Natural killer cell (primary cell): Measurements from ENCODE around the gene OR8J3. TPM values are rescaled to one million over a fixed set of nuclear protein-coding genes. Genes with fewer than 3 reads are reported as not detected.

Experiments
- ATAC-seq, 3 donors: fragments of 150-1000 bp in 2 of 3; fragments of 200-7000 bp in 1 of 3; cut with Tn5 transposase; 1 replicate in 1 of 3; 2 replicates in 2 of 3; pipeline ENCODE4 v1.10.0; 2021; ENCODE audit warnings: mild to moderate bottlenecking in 2 of 3, moderate library complexity in 2 of 3
- DNase-seq, 2 donors: peaks; one replicate each; pipeline versions ENCODE4 v3.0.0 to v3.0.0-alpha.2; 2013 to 2021; ENCODE audit warnings: mixed read lengths in 1 of 2
- H3K27ac ChIP-seq: one replicate; pipeline ENCODE4 v1.5.1; 2013; ENCODE audit warnings: mild to moderate bottlenecking, low read length
- H3K27me3 ChIP-seq: one replicate; pipeline ENCODE4 v1.6.1; 2013; ENCODE audit warnings: low read length; ENCODE audit not compliant: control insufficient read depth, insufficient read depth
- H3K36me3 ChIP-seq: one replicate; pipeline ENCODE4 v1.6.1; 2013; ENCODE audit warnings: low read length; ENCODE audit not compliant: control insufficient read depth, insufficient read depth
- H3K4me1 ChIP-seq: one replicate; pipeline ENCODE4 v1.6.1; 2013; ENCODE audit warnings: low read length; ENCODE audit not compliant: control insufficient read depth, insufficient read depth
- H3K4me3 ChIP-seq: one replicate; pipeline ENCODE4 v1.5.1; 2013; ENCODE audit warnings: low read length
- H3K9me3 ChIP-seq: one replicate; pipeline ENCODE4 v1.6.1; 2013; ENCODE audit warnings: low read length; ENCODE audit not compliant: control insufficient read depth, insufficient read depth
- H3K27ac Mint-ChIP-seq, 2 donors: one replicate each; pipeline ENCODE4 v1.8.0; 2022; ENCODE audit warnings: mild to moderate bottlenecking in 2 of 2, mixed read lengths in 2 of 2, moderate library complexity in 1 of 2
- H3K27me3 Mint-ChIP-seq, 2 donors: one replicate each; pipeline ENCODE4 v1.8.0; 2022; ENCODE audit warnings: low read depth in 2 of 2, mixed read lengths in 2 of 2
- H3K36me3 Mint-ChIP-seq: one replicate; pipeline ENCODE4 v1.8.0; 2022; ENCODE audit warnings: mixed read lengths
- H3K4me1 Mint-ChIP-seq, 2 donors: one replicate each; pipeline ENCODE4 v1.8.0; 2022; ENCODE audit warnings: mixed read lengths in 2 of 2
- H3K4me3 Mint-ChIP-seq: one replicate; pipeline ENCODE4 v1.8.0; 2022; ENCODE audit warnings: mild to moderate bottlenecking, moderate library complexity, mixed read lengths
- H3K9me3 Mint-ChIP-seq, 2 donors: one replicate each; pipeline ENCODE4 v1.8.0; 2022; ENCODE audit warnings: mixed read lengths in 2 of 2
- CTCF ChIP-seq: fragments of 200-600 bp; IDR thresholded peaks from one replicate; pipeline ENCODE4 v1.8.0; 2022; ENCODE audit warnings: antibody characterized with exemption
- WGBS: methylation state at CpG from one replicate; pipeline ENCODE4 v1.1.7; 2013; ENCODE audit warnings: missing lambda C conversion rate; ENCODE audit not compliant: insufficient coverage; 5-methylcytosine and 5-hydroxymethylcytosine counted together
- intact Hi-C: fragments of 100-400 bp; cut with micrococcal nuclease; formaldehyde crosslinking; loops from one replicate; pipeline ENCODE4 v1.14.2; 2022
- total RNA-seq, 4 donors: library from RNA; stranded (reverse); fragments of 120-200 nt in 1 of 4; gene quantifications; one replicate each; pipeline versions ENCODE4 v1.2.3 to v1.2.4, GENCODE V29; 2013 to 2022

OR8J3 gene
- total RNA-seq, 3 donors from 2014 or later (not counting 1 experiment from before 2014, with no cell fraction given): not detected

GRCh38 chr11:56093008-56093407 is 47.0 kb downstream of the OR8J3 start, which contains the start of gene OR8I2:
Gene OR8I2, plus strand, starts transcription at chr11:56093308. Its CDS starts 0 bp downstream, at chr11:56093308.
- DNase-seq (no peak), ATAC-seq (no peak)
- intact Hi-C loops: no loop called here
- H3K27me3 Mint-ChIP-seq: no peaks in the 10 kb centered on the region
- H3K4me1 ChIP-seq: no peaks in the 10 kb centered on the region
- H3K4me1 Mint-ChIP-seq: no peaks in the 10 kb centered on the region
- no peak within 1 kb of the TSS for H3K27ac ChIP-seq
- H3K36me3 ChIP-seq: no peaks in the 10 kb centered on the region
- no peaks in the 10 kb centered on the region for H3K9me3 ChIP-seq
- 95% methylated on average over 1 of the region's 3 CpGs for WGBS
- H3K4me3 Mint-ChIP-seq: no peak within 1 kb of the TSS
- H3K36me3 Mint-ChIP-seq: peaks cover 5% of the 10 kb centered on the region
- TF ChIP-seq CTCF: no peak
- peaks cover 13 to 18% of the 10 kb centered on the region in 2 donors for H3K9me3 Mint-ChIP-seq
- no peak within 1 kb of the TSS for H3K4me3 ChIP-seq
- no peak within 1 kb of the TSS for H3K27ac Mint-ChIP-seq
- H3K27me3 ChIP-seq: no peaks in the 10 kb centered on the region

GRCh38 chr11:56089697-56090096 is 50.3 kb downstream of the OR8J3 start:
- Mint-ChIP-seq H3K4me3 (no peak overlapping the region), H3K9me3 (peaks cover 5 to 10% of the 10 kb centered on the region in 2 donors), H3K4me1 (no peaks in the 10 kb centered on the region)

More at GRCh38 chr11:56089697-56090096, 50.3 kb downstream of the OR8J3 start:
- WGBS: no CpG with 5 or more reads among the region's 3 CpGs
- Histone ChIP-seq H3K27me3 (no peaks in the 10 kb centered on the region), H3K4me3 (no peak overlapping the region), H3K27ac (no peak overlapping the region), H3K36me3 (no peaks in the 10 kb centered on the region), H3K4me1 (no peaks in the 10 kb centered on the region), H3K9me3 (no peaks in the 10 kb centered on the region)
- H3K27me3 Mint-ChIP-seq: no peaks in the 10 kb centered on the region
- intact Hi-C loops: no loop called here
- no peak for DNase-seq
- no peak for TF ChIP-seq CTCF
- ATAC-seq: no peak
- peaks cover 7% of the 10 kb centered on the region for H3K36me3 Mint-ChIP-seq
- no peak overlapping the region for H3K27ac Mint-ChIP-seq

Other genes with a start within 250 kb of the OR8J3 start
- gene OR5W2, start 225.6 kb downstream of the OR8J3 start, total RNA-seq: not detected
- gene OR5I1, start 203.8 kb downstream of the OR8J3 start, total RNA-seq: not detected
- not detected for gene OR10AG1, start 170.3 kb downstream of the OR8J3 start, total RNA-seq
- gene OR5F1, start 145.6 kb downstream of the OR8J3 start, total RNA-seq: not detected
- gene OR5AS1, start 112.5 kb downstream of the OR8J3 start, total RNA-seq: not detected
- gene OR8I2, start 46.9 kb downstream of the OR8J3 start, total RNA-seq: not detected
- gene OR8H2, start 36.5 kb downstream of the OR8J3 start, total RNA-seq: not detected
- not detected for gene OR8H3, start 17.8 kb downstream of the OR8J3 start, total RNA-seq
- not detected for gene OR8K5, start 20.1 kb upstream of the OR8J3 start, total RNA-seq
- not detected for gene OR5J2, start 36.4 kb upstream of the OR8J3 start, total RNA-seq
- not detected for gene OR5T2, start 94.1 kb upstream of the OR8J3 start, total RNA-seq
- gene OR5T3, start 112.1 kb upstream of the OR8J3 start, total RNA-seq: not detected
- not detected for gene OR5T1, start 134.0 kb upstream of the OR8J3 start, total RNA-seq
- not detected for gene OR8H1, start 152.1 kb upstream of the OR8J3 start, total RNA-seq
- not detected for gene OR8K3, start 174.9 kb upstream of the OR8J3 start, total RNA-seq
- gene OR8K1, start 205.8 kb upstream of the OR8J3 start, total RNA-seq: not detected
- not detected for gene OR8J1, start 214.1 kb upstream of the OR8J3 start, total RNA-seq
- gene OR8U1, start 235.4 kb upstream of the OR8J3 start, total RNA-seq: not detected